ENCODE measurements around the gene SELENOH.

The SELENOH gene

DNA sequence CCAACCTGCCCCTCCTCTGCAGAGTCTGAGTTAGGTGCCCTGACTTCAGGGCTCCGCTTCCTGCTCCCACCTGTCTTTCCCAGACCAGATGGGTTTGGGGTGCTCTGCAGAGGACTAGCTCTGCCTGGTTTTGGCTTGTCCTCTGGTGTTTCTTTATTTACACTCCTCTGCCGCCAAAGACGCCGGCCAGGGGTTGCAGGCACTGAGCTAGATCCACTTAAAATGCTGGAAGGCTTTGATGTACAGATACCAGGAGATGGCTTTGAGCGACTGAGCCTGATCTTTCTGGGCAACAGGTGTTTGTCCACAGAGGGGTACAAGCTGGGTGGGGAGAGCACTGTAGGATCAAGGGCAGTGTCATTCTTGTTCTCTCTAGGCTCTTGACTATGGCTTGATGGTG is 3.9 kb downstream of the SELENOH start:
- in situ Hi-C loops (cut with MboI; ENCODE audit: low sequenced_read_pairs): loop anchor here (10.0 kb wide), 1 partner anchor 50 kb away; no protein-coding TSS in a partner anchor

DNA sequence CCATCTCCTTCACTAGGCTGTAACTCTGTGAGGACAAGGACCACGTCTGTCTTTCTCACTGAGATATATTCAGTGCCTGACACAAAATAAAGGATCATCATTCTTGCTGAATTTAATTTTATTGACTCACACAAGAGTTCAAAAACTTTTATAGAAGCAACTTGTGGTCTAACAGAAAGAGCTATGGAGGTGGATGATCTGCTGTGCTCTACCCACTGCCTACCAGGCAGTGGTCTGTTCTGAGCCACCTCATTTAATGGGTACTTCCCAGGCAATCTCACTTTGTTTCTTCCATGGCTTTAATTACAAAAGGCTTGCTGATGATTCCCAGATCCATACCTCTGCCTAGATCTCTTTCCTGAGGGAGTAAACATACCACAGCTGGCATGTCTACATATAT is 5.6 kb downstream of the SELENOH start:
- in situ Hi-C loops (cut with MboI; ENCODE audit: low sequenced_read_pairs): loop anchor here (10.0 kb wide), 1 partner anchor 48 kb away; no protein-coding TSS in a partner anchor

DNA sequence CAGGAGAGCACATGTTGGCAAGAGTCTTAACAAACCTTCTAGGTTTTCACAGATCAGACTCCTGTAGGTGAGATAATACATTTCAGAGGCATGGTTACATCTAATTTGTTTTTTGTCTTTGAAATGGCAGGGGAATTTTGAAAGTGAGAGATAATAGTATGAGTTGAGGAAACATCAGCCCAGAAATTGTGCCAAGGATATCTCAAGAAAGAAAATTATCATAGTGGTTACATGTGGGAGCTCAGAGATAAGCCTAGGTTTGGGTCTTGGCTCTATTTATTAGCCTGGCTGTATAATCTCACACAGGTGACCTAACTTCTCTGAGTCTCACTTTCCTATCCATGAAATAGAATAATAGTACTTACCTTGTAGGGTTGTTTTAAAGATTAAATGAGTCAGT is 9.9 kb downstream of the SELENOH start:
- in situ Hi-C loops (cut with MboI; ENCODE audit: low sequenced_read_pairs): no loop called here

DNA sequence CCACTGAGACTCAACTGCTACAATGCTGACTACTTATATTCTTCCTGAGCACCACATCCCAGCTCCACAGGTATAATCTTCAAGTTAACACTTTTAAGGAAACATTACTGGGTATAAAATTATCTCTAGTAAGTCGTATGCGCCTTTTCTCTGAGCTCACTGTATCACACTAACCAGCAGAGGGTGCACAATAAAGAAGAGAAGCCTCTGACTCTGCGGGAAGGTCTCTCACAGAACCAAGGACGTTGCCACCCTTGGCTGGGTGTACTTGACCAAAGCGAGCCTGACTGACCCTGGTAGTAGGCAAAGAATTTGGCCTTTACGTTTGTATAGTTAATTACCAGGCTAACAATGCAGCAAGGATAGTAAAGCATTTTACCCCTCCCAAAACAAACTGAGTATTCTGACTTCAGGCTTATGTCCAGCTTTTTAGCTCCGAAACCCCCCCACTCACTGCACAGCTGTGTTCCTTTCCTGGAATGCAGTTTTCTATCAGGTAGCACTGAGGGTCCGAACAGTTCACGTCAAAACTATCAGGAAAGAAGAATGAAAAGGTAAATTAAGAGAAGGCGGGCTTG is 10.5 kb downstream of the SELENOH start, which contains the start of gene BTBD18:
Gene BTBD18 (minus strand): TSS at position 144 of the 578 bp plus-strand sequence. CDS start 631 bp downstream, outside the sequence.
- in situ Hi-C loops (cut with MboI; ENCODE audit: low sequenced_read_pairs): no loop called here

DNA sequence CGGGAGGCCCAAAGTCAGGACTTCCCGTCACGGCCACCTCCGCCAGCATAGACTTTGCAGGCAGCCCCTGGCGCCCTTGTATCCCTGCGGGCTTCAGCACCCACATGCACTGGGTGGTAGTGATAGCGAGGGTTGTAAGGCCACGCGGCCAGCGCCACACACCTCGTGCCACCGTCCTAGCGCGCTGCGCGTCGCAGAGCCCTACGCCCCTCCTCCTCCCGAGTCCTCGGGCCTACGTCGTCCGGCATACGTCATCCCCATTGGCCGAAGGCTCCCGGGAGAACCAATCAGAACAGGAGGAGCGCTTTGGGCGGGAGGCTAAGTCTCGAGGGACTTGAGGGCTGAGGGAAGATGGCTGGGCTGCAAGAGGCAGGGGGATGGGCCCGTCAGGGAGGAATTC is 11.7 kb downstream of the SELENOH start:
- in situ Hi-C loops (cut with MboI; ENCODE audit: low sequenced_read_pairs): no loop called here

DNA sequence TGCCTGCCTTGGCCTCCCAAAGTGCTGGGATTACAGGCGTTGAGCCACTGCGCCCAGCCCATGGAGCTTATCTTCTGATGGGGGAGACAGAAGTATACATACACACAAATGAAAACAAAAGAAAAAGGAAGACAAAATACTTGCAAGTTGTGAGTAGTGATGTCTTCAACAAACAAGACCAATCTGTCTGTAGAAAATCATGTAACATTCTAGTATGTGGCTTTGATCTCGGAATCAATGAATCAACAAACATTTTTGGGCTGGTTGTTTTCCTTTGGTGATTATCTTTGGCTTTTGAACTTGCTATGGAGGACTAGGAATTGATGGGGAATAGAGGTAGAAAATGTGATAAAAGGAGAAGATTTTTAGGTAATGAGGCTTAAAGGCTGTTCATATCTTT is 16.9 kb downstream of the SELENOH start:
- in situ Hi-C loops (cut with MboI; ENCODE audit: low sequenced_read_pairs): no loop called here

DNA sequence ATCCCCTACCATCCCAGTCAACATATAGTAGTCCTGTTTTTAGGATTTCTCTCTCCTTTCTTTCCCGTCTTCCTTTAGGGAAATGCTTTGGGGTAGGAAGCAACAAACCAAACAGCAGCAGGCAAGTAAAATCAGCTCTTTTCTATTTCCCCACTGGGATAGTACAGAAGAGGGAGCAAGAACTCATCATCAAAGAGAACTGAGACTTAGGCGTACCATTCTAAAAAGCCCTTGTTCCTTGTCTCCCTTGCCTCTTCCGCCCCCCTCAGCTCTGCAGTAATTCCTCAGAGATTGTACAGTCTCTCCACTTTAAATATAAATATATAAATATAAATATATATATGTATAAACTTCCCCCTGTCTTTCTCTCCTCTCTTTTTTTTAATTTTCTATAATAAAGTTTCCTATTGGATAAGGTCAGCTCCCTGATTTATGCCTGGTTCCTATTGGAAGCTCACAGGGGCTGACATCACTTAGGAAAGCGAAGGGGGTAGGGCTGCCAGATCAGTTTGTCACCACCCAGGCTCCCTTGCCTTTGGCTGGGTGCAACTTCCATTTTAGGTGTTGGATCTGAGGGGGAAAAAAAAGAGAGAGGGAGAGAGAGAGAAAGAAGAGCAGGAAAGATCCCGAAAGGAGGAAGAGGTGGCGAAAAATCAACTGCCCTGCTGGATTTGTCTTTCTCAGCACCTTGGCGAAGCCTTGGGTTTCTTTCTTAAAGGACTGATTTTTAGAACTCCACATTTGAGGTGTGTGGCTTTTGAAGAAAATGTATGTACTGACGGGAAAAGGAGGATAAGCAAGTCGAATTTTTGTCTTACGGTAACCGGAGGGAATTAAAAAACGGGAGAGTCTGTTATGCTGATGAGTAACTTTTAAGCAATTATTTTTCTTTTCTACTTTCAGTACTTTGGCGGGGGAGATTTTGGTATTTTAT is 20.3 kb downstream of the SELENOH start, which contains the start of gene CTNND1:
Gene CTNND1 (plus strand): TSS at position 502 of the 934 bp plus-strand sequence. CDS start 29,677 bp downstream, outside the sequence.
- in situ Hi-C loops (cut with MboI; ENCODE audit: low sequenced_read_pairs): no loop called here

DNA sequence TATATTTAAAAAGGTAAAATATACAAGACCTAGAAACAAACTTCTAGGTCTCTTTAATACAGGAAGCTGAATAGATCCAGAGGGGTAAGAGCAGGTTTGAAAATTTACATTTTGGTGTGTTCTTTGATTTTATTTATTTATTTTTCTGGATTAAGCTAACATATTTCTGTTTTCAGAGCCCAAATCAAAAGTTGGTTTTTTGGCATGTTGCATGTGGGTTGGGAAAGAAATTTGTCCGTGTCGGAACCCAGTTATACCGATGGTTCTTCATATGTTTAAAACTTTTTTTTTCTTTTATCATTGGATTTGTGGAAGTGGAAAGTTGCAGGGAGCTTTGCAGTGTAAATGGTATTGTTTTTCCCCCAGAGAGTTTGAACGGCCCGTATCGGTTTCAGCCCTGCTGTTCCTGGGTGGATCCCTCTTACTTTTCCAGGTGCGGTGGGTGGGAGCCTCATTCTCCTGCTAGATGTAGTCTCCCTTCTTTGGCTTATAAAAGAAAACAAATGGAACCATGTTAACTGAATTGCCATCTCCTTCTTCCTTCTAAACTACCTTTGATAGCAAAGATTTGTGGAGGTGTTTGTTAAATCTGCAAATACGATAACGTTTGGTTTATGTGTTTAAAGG is 21.1 kb downstream of the SELENOH start:
- in situ Hi-C loops (cut with MboI; ENCODE audit: low sequenced_read_pairs): no loop called here

DNA sequence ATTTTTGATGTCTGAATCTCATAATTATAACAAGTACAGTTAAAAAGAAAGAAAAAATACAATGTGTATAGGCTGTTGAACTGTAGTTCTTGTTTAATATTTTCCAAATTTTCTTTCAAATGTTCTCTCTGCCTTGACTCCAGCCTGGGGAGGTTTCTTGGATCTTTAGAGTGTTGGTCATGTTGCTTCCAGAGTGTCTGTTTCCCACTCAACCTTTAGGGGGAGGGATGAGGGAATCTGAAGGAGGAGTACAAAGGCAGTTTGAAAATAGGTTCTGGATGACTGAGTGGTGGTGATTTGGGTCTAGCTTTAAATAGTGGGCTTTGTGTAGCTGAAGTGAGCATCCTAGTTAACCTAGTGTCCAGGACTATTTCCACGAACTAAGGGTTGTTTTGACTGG is 22.3 kb downstream of the SELENOH start:
- in situ Hi-C loops (cut with MboI; ENCODE audit: low sequenced_read_pairs): no loop called here

DNA sequence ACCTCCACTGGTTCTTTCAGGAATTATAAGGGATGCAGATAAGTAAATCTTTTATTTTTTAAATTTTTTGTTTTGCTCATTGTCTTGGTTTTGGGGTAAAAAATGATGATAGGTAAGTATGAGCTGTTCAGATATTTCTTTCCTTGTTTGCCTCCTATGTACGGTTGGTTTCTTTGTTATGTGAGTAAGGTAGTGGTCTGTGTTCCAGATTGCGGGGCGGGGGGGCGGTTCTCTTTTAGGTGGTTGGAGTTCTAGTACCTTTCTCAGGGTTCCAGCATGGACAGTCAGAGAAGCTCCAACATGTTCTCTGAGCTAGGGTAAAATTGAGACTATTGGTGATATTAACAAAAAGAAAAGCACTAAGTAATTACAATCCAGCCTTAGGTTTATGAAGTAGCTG is 22.7 kb downstream of the SELENOH start:
- in situ Hi-C loops (cut with MboI; ENCODE audit: low sequenced_read_pairs): no loop called here

DNA sequence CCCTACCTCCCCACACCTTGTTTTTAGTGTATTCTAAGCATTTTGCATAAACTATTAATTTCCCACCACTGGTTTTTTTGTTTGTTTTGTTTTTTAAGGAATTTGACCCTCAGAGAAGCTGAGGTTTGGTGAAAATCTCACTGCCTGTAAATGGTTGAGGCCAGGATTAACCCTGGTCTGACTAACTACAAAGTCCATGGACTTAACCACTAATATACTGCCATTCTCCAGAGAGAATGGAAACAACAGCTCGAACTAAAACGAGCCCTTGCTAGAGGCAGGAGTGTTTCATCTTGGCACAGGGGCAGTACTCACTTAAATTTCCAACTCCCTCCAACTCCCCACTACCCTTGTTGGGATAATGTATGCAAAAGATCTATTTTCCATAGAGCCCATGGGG is 23.3 kb downstream of the SELENOH start:
- in situ Hi-C loops (cut with MboI; ENCODE audit: low sequenced_read_pairs): no loop called here

DNA sequence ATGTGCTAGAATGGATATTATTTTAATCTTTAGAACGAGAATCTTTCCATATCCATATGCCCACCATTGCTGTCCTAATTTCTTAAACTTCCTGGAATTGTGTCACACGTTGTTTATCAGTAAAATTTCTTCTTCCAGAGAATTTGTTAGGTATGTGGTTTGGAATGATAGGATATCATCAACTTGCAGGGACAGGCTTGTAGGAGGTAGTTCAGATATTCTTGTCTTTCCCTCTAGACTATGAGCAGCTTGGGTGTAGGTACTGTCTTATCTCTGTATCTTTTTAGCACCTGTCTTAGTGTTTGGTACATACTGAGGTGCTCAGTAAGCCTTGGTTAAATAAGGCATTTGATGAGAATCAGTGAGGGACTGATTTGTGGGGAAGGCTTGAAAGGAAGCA is 23.7 kb downstream of the SELENOH start:
- in situ Hi-C loops (cut with MboI; ENCODE audit: low sequenced_read_pairs): no loop called here

DNA sequence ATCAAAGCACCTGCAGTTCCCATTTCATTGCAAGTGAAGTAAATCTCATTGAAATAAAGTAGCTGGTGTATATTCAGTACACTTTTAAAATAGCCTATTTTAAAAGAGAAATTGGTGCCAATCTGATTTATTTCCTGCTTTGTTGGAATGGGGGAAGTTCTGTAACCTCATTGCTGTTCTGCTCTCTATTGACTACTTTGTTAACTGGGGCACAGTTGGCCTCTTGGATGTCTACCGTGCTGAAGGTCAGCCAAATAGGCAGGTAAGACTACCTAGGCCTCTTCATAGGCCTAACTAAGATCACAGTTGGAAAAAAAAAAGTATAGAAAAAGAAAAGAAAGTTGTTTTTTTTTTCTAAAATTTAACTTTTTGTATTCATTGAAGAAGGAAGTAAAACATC is 29.5 kb downstream of the SELENOH start:
- in situ Hi-C loops (cut with MboI; ENCODE audit: low sequenced_read_pairs): no loop called here

DNA sequence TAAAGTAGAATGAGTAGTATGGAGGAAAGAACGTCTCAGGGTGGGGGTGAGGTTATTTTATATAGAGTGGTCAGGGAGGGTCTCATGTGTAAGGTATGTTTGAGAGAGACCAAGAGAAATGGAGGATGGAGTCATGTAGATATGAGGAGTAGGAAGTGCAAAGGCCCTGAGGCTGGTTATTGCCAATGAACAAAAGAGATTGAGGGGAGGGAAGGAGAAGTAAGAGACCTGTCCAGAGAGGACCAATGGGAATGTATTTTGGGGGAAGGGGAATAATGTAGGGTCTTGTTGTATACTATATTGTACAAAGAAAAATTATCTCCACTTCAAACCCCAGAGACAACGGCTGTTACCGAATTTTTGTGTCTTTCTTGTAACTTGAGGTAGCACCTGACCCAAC is 30.1 kb downstream of the SELENOH start:
- in situ Hi-C loops (cut with MboI; ENCODE audit: low sequenced_read_pairs): no loop called here

DNA sequence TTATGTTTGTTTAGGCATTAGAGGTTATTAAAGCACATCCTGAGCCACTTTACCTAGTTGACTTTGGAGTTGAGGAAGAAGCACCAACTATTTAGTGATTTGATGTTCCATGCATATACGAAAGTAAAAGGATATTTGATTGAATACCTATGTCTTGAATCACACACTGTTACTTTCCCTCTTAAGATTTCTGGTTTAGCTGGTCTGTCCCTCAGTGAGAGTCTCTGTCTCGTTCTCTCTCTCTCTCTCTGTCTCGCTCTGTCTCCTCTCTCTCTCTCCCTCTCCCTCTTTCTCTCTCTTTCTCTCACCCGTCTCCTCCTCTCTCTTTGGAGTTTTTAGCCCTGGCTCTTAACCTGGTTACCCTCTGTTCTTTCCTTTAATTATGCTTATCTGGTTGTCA is 31.3 kb downstream of the SELENOH start:
- in situ Hi-C loops (cut with MboI; ENCODE audit: low sequenced_read_pairs): no loop called here

DNA sequence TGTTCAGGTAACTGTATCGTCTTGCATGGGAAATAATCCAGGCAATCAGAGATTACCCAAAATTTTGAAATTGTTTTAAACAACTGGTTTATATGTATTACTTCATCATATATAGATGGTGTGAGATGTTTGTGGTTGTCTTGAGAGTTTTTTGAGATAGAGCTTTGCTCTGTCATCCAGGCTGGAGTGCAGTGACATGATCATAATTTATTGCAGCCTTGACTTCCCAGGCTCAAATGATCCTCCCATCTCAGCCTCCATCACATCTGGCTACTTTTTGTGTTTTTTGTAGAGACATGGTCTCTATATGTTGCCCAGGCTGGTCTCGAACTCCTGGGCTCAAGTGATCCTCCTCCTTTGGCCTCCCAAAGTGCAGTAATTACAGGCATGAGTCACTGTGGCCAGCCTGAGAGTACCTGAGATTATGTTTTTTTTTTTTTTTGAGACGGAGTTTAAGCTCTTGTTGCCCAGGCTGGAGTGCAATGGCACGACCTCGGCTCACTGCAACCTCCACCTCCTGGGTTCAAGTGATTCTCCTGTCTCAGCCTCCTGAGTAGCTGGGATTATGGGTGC is 31.8 kb downstream of the SELENOH start:
- in situ Hi-C loops (cut with MboI; ENCODE audit: low sequenced_read_pairs): no loop called here

DNA sequence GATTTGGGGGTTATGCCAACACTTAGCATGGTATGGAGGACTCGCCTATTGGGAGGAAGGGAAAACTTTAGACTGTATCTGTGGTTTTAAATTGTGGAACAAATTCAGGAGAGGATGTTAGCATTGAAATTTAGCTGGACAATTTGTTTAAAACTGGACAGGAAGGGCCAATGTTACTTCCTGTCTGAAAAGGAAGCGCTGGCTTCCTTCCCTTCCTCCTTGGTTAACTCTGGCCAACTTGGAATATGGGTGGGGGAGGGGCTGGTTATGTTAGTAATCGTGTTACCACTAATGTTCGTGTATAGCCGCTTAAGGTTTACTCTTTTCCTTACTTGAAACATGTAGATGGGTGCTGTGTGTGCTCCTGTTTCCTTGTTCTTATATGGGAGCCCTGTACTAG is 34.2 kb downstream of the SELENOH start:
- in situ Hi-C loops (cut with MboI; ENCODE audit: low sequenced_read_pairs): no loop called here

DNA sequence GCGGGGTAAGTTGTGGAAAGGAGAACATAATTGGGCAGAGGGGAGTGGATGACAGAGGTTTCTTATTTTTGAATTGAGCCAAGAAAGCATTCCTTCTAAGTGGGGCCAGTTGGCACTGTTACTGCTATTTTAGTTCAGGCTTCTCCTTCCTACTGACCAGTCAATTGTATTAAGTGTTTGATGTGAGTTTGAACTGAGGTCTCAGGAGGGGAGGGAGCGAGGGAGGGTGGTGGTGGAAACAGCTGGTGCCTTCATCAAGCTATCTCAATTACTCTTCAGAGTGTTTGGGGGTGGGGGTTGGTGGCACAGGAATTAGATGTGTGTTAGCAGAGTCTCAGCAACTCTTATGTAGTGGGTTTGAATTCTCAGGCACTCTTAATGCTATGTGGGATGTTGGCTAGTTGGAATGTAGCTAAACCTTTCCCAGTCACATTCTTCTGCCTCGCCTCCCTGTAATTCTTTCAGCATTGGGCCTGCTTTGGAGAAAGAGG is 34.8 kb downstream of the SELENOH start:
- in situ Hi-C loops (cut with MboI; ENCODE audit: low sequenced_read_pairs): no loop called here

DNA sequence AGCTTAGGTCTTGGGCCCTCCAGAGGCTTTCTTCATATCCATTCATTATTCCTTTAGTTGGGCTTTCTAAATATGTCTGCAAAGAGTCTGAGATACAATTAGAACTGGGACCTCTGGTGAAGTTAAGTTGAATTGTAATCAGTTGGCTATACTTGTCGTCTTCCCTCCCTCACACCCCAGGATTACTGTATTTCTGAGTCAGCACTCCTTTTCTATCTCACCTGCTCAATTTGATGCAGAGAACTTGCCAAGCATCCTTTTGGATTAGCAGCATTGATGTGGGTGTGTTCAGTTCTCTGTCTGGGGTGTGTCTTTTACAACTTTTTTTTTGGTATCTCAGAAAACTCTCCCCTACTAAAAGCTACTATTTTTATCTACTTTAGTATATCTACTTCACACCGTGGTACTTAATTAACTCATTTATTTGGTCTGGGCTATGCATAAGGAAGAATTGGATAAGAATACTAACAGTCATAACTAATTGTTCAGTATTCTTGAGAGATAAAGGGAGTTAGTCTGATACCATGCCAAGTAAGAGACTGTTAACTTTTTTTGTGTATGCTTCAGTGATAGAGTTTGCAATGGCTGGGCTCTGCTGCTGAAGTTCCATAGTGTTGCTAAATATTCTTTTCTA is 35.4 kb downstream of the SELENOH start:
- in situ Hi-C loops (cut with MboI; ENCODE audit: low sequenced_read_pairs): no loop called here

DNA sequence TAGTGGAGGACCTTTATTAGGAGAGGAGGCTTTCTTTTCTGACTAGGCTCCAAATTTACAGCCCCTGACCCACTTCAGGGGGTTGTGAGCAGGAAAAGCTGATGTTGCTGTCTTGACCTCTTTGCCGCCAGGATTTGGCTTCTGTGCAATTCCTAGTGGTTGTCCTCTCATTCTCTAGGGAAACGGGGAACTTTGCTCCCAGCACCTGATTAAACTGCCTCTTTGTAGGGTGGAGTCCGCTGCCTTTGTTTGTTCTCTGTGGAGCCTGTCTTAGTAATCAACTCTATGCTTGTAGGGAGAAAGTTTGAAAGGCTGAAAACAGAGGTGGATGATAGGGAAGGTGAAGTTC is 36.7 kb downstream of the SELENOH start:
- in situ Hi-C loops (cut with MboI; ENCODE audit: low sequenced_read_pairs): no loop called here

All from HL-60/S4 treated with retinoic acid at 250 ng/mL for 4 days and 3 days (cell line).